Myocyte (in vitro differentiated cells): ENCODE data around the gene PLXNA4. TPM values are rescaled to one million over a fixed set of nuclear protein-coding genes. Genes with fewer than 3 reads are reported as not detected.

ENCODE experiments used
- DNase-seq: peaks from one replicate; pipeline ENCODE4 v3.0.0-alpha.2; 2012; ENCODE audit warnings: low read depth
- total RNA-seq: library from RNA; depleted of rRNA; stranded (reverse); fragments of >200 nt; gene quantifications from 2 replicates; pipeline ENCODE4 v1.2.3, GENCODE V29; 2014

Gene PLXNA4
- total RNA-seq, 1 donor from 2014 or later, result 0.05 TPM

DNA sequence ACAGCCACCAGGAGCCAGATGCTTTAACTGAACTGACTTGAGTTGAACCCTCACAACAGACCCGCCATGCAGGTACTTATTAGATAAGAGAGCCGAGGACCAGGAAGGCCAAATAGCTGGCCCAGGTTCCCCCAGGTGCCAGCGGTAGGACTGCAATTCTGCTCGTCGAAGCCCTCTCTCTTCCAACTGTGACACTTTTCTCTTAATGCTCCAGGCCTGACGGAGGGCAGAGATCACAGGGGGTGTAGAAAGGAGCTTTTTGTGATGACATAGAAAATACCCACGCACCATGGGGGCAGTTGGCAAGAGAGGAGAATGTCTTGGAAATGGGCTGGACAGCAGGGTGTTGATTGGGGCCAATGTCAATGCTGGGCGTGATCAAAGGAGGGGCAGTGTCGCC, 208.5 kb downstream of the PLXNA4 start:
- DNase-seq, result no peak

DNA sequence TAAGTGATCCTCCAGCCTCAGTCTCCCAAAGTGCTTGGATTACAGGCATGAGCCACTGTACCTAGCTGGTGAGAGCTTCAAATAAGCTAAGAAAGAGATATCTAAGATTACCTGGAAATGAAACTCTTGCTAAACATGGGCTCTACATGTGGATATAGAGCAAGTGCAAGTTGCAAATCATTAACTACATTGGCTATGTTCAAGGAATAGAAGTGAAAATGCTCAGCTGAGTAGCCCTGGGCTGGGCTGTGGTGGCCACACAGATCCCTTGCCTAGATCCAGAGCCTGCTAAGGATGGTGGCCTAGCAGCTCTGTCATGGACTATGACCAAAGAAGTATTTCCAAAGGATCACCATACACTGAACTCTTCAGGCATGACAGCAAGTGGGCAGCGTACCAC, 209.3 kb downstream of the PLXNA4 start:
- DNase-seq, result no peak

DNA sequence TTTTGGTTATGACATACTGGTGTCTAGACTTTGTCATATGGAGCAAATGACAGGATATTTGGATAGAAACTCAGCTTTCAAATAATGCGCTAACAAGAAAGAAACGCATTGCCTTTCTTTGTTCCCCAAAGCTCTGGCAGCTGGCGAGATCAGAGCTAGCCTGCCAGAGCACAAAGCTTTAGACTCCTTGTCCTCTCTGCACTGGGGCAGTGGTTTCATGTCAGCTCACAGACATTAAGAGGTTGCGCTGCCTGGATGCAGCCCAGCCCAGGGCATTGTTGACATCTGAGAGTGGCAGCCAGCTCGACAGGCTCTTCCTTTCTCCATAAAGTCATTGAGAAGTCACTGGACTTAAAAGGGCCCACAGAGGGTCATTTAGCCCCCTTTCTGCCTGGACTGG, 212.0 kb downstream of the PLXNA4 start:
- no peak for DNase-seq

DNA sequence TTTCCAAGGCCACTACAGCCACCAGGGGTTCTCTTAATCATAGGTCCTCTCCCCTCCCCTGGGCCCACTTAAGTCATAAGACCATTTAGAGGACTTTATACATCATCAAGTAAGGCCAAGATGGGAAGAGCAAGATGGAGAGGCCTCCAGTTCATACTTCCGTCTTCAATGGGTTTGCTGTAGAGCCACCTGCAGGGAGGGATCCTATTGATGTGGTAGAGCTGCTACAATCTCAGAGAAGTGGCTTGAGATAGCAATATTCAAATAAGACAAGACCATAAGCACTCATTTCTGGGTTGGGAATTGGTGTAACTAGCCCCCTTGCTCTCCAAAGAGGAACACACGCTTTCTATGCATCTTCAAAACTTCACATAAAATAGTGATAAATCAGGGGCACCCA, 214.2 kb downstream of the PLXNA4 start:
- no peak for DNase-seq

- no peak for DNase-seq
These were observed 215.1 kb downstream of the PLXNA4 start for GRCh38 chr7:132361146-132361545.

- no peak for DNase-seq
These were observed 216.5 kb downstream of the PLXNA4 start for GRCh38 chr7:132359743-132360142.

- no peak for DNase-seq
These were observed 221.2 kb downstream of the PLXNA4 start for GRCh38 chr7:132355048-132355447.

GRCh38 chr7:132354527-132354926, 221.7 kb downstream of the PLXNA4 start:
- DNase-seq, result no peak

DNA sequence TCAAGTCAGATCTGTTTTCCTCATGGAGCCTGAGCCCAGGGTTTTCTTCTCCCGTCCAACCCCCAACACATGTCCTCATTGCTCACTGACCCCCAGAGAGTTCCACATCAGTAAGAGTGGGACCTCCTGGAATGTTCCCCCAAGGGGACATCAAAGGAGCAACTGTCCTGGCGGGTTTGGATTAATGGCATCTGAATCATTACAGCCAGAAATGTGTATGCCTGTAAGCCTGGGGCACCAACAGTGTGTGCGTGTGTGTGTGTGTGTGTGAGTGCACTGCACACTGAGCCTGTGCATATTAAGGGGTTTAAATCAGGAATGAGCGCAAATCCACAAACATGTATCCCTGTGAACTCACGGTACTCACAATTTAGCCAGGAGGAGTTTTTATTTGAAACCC, 222.3 kb downstream of the PLXNA4 start:
- DNase-seq, result no peak

GRCh38 chr7:132352800-132353199, 223.5 kb downstream of the PLXNA4 start:
- no peak for DNase-seq

DNA sequence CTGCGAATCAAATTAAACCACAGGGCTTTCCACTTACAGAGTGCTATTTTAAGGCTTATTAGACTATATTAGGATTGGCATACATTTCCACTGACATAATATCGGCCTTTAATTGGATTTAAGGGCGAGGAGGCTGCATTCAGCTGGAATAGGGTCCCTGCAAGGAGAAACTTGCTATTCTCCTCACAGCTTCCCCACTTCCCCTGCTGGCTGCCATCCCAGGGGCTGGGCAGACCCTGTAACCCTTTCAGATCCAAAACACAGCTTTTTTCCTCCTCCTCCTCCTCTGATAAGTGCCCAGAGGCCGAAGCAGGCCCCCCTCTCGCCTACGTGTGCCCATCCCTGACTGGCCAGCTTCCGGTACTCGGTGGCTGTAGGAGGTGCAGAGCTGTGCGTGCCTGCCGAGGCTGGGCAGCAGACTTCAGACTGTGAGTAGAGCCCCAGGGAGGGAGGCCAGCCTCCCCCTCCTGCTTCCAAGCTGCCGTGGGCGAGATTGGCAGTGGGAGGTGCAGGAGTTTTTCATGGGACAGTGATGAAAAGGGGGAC, 224.2 kb downstream of the PLXNA4 start:
- DNase-seq, result no peak

DNA sequence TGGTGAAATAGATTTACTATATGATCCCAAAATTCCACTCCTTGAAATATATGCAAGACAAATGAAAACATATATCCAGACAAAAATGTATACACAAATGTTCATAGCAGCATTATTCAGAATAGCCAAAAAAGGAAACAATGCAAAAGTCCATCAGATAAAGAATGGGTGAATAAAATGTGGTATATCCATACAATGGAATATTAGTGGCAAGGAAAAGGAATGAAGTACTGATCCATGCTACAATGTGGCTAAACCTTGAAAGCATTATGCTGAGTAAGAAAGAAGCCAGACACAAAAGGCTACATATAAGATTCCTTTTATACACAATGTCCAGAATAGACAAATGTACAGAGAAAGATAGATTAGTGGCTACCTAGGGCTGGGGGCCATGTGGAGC, 225.5 kb downstream of the PLXNA4 start:
- DNase-seq, result no peak

DNA sequence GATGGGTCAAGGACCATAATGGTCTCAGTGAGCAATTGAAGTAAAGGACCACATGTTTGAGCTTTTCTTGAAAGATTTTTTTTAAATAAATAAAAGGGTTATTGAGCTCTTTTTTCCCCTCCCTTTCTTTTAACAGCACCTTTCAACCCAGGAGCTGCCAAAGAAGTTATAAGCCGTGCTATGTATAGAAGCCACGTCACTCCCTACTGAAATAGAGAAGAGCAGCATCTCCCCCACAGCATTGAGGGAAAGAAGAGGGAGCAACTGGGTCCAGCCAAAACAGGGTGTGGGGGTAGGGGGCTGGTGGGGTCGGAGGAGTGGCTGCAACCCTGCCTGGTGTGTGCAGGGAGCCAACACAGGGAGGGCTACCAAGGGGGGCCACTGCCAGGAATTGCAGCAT, 227.2 kb downstream of the PLXNA4 start:
- no peak for DNase-seq

- DNase-seq, result no peak
These were observed 227.9 kb downstream of the PLXNA4 start for GRCh38 chr7:132348341-132348740.

DNA sequence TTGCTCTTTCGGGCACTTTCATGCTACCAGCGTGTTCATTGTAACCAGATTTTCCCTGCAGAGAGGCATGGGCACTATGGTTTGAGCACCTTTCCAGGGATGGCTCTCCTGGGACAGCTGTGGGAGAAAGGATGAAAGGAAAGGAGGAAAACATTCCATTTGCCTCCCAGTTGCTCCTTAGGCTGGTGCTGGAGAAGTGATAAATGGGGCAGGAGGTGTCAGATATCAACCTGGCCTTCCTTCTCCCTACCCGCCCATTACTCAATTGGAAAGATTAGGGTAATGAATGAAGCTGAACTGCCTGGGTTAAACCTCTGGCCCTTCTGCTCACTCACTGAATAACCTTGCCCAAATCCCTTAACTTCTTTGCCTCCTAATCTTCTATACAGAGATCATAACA, 228.4 kb downstream of the PLXNA4 start:
- no peak for DNase-seq

- no peak for DNase-seq
These were observed 229.1 kb downstream of the PLXNA4 start for GRCh38 chr7:132347123-132347522.

GRCh38 chr7:132345543-132346129, 230.6 kb downstream of the PLXNA4 start:
- no peak for DNase-seq

- DNase-seq, result no peak
These were observed 231.2 kb downstream of the PLXNA4 start for GRCh38 chr7:132345030-132345429.

GRCh38 chr7:132343199-132343598, 233.1 kb downstream of the PLXNA4 start:
- DNase-seq, result no peak

GRCh38 chr7:132337450-132338080, 238.7 kb downstream of the PLXNA4 start:
- DNase-seq, result no peak

- no peak for DNase-seq
These were observed 239.5 kb downstream of the PLXNA4 start for GRCh38 chr7:132336797-132337196.

DNA sequence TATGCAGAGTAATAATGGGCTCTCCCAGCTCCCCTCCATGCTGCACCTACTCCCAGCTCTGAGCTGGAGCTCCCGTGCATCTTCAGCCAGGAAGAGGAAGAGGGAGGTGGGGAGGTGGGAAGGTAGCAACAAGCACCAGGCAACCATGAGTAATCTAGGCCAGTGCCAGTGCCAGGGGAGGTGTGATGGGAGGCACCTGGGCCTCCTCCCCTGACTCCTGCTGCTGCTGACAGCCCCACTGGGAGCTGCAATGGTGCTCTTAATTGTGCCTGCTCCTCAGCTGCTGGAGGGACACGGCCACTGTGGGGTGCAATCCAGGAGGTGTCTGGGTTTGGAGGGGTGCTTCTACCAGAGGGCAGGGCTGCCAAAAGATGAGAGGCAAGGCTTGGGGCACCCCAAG, 243.0 kb downstream of the PLXNA4 start:
- no peak for DNase-seq

GRCh38 chr7:132328760-132329159, 247.5 kb downstream of the PLXNA4 start:
- DNase-seq, result no peak
